Measurements from ENCODE around the gene OR4S2.

The OR4S2 gene, protein sequence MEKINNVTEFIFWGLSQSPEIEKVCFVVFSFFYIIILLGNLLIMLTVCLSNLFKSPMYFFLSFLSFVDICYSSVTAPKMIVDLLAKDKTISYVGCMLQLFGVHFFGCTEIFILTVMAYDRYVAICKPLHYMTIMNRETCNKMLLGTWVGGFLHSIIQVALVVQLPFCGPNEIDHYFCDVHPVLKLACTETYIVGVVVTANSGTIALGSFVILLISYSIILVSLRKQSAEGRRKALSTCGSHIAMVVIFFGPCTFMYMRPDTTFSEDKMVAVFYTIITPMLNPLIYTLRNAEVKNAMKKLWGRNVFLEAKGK

GRCh38 chr11:55648027-55648426 is at the start of gene OR4S2:
OR4S2 (plus strand) TSS chr11:55648327; CDS start chr11:55650904, 2,577 bp downstream.
- ATAC-seq (replicated peaks; ENCODE audit: extremely low read depth, poor library complexity, severe bottlenecking) (no peak), DNase-seq (ENCODE audit: low spot score in 2 of 2) (no peak)
- Mint-ChIP-seq H3K36me3 (ENCODE audit: insufficient read depth) (no peaks in the 10 kb centered on the region), H3K27ac (ENCODE audit: low read depth) (no peak within 1 kb of the TSS), H3K9me3 (peaks cover 17% of the 10 kb centered on the region), H3K4me1 (no peaks in the 10 kb centered on the region), H3K27me3 (no peaks in the 10 kb centered on the region), H3K4me3 (no peak within 1 kb of the TSS)

DNA sequence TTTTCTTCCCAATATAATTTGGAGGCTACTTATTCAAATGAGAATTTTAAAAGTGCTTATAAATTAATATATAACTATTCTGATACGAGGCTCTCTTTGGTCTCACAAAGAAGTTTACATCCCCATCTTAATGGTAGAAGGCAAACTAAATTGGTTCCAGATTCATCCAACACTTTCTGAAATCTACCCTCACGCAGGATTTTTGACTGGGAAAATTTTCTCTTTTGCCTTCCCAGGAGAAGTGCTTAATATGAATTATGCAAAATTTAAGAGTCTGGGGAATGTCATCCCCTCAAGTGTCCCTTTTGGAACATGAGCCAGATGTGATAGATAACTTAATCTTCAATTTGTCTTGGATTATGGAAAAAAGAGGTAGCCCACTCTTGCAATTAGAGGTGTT is 40.6 kb upstream of the OR4S2 start, which contains the start of gene OR4C11:
TSS of gene OR4C11 (minus strand) at position 101 of the 400 bp plus-strand sequence. CDS start 3,272 bp downstream, outside the sequence.
- H3K27ac Mint-ChIP-seq (ENCODE audit: low read depth): no peak within 1 kb of the TSS
- peaks cover 21% of the 10 kb centered on the region for H3K9me3 Mint-ChIP-seq
- ATAC-seq (replicated peaks; ENCODE audit: extremely low read depth, poor library complexity, severe bottlenecking) (no peak), DNase-seq (ENCODE audit: low spot score in 2 of 2) (no peak)
- H3K4me3 Mint-ChIP-seq: no peak within 1 kb of the TSS
- H3K4me1 Mint-ChIP-seq: no peaks in the 10 kb centered on the region
- H3K36me3 Mint-ChIP-seq (ENCODE audit: insufficient read depth): no peaks in the 10 kb centered on the region
- no peaks in the 10 kb centered on the region for H3K27me3 Mint-ChIP-seq

- Mint-ChIP-seq H3K27ac (ENCODE audit: low read depth) (no peak overlapping the region), H3K4me1 (no peaks in the 10 kb centered on the region), H3K4me3 (no peak overlapping the region), H3K9me3 (peaks cover 23% of the 10 kb centered on the region), H3K27me3 (no peaks in the 10 kb centered on the region), H3K36me3 (ENCODE audit: insufficient read depth) (no peaks in the 10 kb centered on the region)
- ATAC-seq (replicated peaks; ENCODE audit: extremely low read depth, poor library complexity, severe bottlenecking) (no peak), DNase-seq (ENCODE audit: low spot score in 2 of 2) (no peak)
Measured at GRCh38 chr11:55624531-55624930, 23.6 kb upstream of the OR4S2 start.

DNA sequence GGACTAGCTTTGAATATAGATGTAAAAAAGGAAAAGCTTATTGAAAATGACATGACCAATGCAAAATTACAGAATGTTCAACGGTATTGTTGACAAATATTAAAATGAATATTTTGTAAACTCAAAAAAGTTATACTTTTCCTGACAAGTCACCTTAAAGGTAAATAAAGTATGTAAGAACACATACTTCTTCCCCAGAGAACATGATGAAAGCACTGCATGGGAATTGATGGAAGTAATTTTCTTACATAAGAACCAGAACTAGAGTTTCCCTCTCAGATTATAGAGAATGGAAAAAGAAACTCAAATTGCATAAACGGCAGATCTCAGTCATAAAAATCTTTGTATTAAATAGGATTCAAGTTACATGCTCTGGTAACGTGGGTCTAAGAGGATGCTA is 13.3 kb upstream of the OR4S2 start, which contains the start of gene OR4P4:
TSS of gene OR4P4 (plus strand) at position 301 of the 400 bp plus-strand sequence.
- no peak for ATAC-seq (replicated peaks; ENCODE audit: extremely low read depth, poor library complexity, severe bottlenecking)
- Mint-ChIP-seq H3K4me3 (no peak within 1 kb of the TSS), H3K27ac (ENCODE audit: low read depth) (no peak within 1 kb of the TSS), H3K36me3 (ENCODE audit: insufficient read depth) (no peaks in the 10 kb centered on the region), H3K27me3 (no peaks in the 10 kb centered on the region), H3K9me3 (peaks cover 26% of the 10 kb centered on the region), H3K4me1 (no peaks in the 10 kb centered on the region)
- no peak for DNase-seq (ENCODE audit: low spot score in 2 of 2)

GRCh38 chr11:55652560-55652959 is 4.4 kb downstream of the OR4S2 start:
- no peaks in the 10 kb centered on the region for H3K36me3 Mint-ChIP-seq (ENCODE audit: insufficient read depth)
- no peaks in the 10 kb centered on the region for H3K27me3 Mint-ChIP-seq
- no peak overlapping the region for H3K27ac Mint-ChIP-seq (ENCODE audit: low read depth)
- no peak overlapping the region for H3K4me3 Mint-ChIP-seq
- peaks cover 18% of the 10 kb centered on the region for H3K9me3 Mint-ChIP-seq
- no peak for ATAC-seq (replicated peaks; ENCODE audit: extremely low read depth, poor library complexity, severe bottlenecking)
- no peaks in the 10 kb centered on the region for H3K4me1 Mint-ChIP-seq
- DNase-seq (ENCODE audit: low spot score in 2 of 2): no peak

- H3K27ac Mint-ChIP-seq (ENCODE audit: low read depth): no peak overlapping the region
- H3K4me1 Mint-ChIP-seq: no peaks in the 10 kb centered on the region
- H3K36me3 Mint-ChIP-seq (ENCODE audit: insufficient read depth): no peaks in the 10 kb centered on the region
- no peaks in the 10 kb centered on the region for H3K27me3 Mint-ChIP-seq
- ATAC-seq (replicated peaks; ENCODE audit: extremely low read depth, poor library complexity, severe bottlenecking): no peak
- peaks cover 19% of the 10 kb centered on the region for H3K9me3 Mint-ChIP-seq
- DNase-seq (ENCODE audit: low spot score in 2 of 2): no peak
- no peak overlapping the region for H3K4me3 Mint-ChIP-seq
Measured at GRCh38 chr11:55655096-55655495, 7.0 kb downstream of the OR4S2 start.

DNA sequence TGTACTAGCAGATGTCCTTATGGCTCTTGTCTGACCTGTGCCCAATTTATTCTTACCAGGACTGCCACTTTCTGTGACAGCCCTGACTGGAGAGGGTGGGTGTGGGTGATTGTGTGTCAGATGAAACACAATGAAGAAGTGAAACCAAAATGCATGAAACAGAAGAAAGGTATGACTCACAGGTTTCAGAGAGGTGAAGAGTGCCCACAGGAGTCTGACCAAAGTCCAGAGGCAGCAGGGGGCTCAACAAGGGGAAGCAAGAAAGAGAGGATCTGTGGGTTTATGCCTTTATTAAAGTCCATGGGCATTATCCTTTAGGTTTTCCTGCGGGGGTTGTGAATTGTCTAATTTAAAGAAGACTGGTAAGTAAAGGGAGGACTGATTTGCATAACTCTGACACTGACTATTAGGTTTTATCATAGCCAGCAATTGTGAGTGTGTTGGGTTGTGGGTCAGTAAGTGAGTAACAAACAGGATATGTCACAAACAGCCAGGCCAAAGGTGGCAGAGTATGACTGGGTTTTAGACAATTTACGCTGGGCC is 10.0 kb downstream of the OR4S2 start:
- no peak for DNase-seq (ENCODE audit: low spot score in 2 of 2)
- Mint-ChIP-seq H3K4me1 (no peaks in the 10 kb centered on the region), H3K9me3 (peaks cover 19% of the 10 kb centered on the region), H3K27me3 (no peaks in the 10 kb centered on the region), H3K4me3 (no peak overlapping the region), H3K36me3 (ENCODE audit: insufficient read depth) (no peaks in the 10 kb centered on the region), H3K27ac (ENCODE audit: low read depth) (no peak overlapping the region)
- ATAC-seq (replicated peaks; ENCODE audit: extremely low read depth, poor library complexity, severe bottlenecking): no peak

- H3K4me3 Mint-ChIP-seq: no peak overlapping the region
- no peak overlapping the region for H3K27ac Mint-ChIP-seq (ENCODE audit: low read depth)
- peaks cover 19% of the 10 kb centered on the region for H3K9me3 Mint-ChIP-seq
- H3K27me3 Mint-ChIP-seq: no peaks in the 10 kb centered on the region
- no peaks in the 10 kb centered on the region for H3K36me3 Mint-ChIP-seq (ENCODE audit: insufficient read depth)
- H3K4me1 Mint-ChIP-seq: no peaks in the 10 kb centered on the region
- no peak for DNase-seq (ENCODE audit: low spot score in 2 of 2)
- ATAC-seq (replicated peaks; ENCODE audit: extremely low read depth, poor library complexity, severe bottlenecking): no peak
Measured at GRCh38 chr11:55658608-55659007, 10.5 kb downstream of the OR4S2 start.

DNA sequence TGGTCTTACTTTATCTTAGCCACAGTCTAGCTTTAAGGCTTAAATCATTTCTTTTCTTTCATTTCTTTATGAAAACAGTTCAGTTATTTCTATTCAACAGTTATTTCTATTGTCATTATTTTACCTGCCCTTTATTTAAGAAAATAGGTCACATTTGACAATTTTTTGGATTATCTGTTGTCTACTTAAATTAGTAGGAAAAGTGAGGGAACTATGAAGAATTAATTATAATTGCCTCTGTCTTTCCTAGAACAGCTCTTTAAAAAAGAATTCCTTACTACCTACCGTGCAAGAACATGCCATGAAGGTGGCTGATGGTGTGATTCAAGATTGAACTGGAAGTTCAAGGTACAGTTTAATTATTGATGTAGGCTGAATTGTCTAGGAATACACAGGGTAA is 13.8 kb downstream of the OR4S2 start, which contains the start of gene OR4C6:
TSS of gene OR4C6 (plus strand) at position 301 of the 400 bp plus-strand sequence. CDS start 2,966 bp downstream, outside the sequence.
- no peak within 1 kb of the TSS for H3K27ac Mint-ChIP-seq (ENCODE audit: low read depth)
- H3K4me3 Mint-ChIP-seq: no peak within 1 kb of the TSS
- DNase-seq (ENCODE audit: low spot score in 2 of 2) (no peak), ATAC-seq (replicated peaks; ENCODE audit: extremely low read depth, poor library complexity, severe bottlenecking) (no peak)
- H3K36me3 Mint-ChIP-seq (ENCODE audit: insufficient read depth): no peaks in the 10 kb centered on the region
- no peaks in the 10 kb centered on the region for H3K4me1 Mint-ChIP-seq
- no peaks in the 10 kb centered on the region for H3K27me3 Mint-ChIP-seq
- peaks cover 23% of the 10 kb centered on the region for H3K9me3 Mint-ChIP-seq

DNA sequence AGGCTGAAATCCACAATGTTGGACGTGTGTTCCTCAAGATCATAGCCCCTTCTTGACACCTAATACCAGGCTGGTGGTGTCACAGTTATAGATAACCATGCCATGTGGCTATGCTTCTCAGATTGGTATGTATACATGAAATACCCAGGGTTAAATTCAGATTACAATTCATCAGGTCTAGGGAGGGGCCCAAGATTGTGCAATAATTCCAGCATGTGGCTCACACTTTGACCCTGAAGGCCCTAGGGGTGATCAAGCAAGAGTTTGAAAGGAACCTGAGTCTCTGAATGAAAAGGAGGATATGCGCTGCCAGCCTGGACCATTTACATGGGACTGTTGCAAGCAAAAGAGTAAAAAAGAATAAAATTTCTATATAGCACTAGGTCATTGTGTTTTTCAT is 21.2 kb downstream of the OR4S2 start:
- no peak overlapping the region for H3K27ac Mint-ChIP-seq (ENCODE audit: low read depth)
- no peak for DNase-seq (ENCODE audit: low spot score in 2 of 2)
- peaks cover 24% of the 10 kb centered on the region for H3K9me3 Mint-ChIP-seq
- no peak overlapping the region for H3K4me3 Mint-ChIP-seq
- ATAC-seq (replicated peaks; ENCODE audit: extremely low read depth, poor library complexity, severe bottlenecking): no peak
- no peaks in the 10 kb centered on the region for H3K27me3 Mint-ChIP-seq
- no peaks in the 10 kb centered on the region for H3K4me1 Mint-ChIP-seq
- H3K36me3 Mint-ChIP-seq (ENCODE audit: insufficient read depth): no peaks in the 10 kb centered on the region

DNA sequence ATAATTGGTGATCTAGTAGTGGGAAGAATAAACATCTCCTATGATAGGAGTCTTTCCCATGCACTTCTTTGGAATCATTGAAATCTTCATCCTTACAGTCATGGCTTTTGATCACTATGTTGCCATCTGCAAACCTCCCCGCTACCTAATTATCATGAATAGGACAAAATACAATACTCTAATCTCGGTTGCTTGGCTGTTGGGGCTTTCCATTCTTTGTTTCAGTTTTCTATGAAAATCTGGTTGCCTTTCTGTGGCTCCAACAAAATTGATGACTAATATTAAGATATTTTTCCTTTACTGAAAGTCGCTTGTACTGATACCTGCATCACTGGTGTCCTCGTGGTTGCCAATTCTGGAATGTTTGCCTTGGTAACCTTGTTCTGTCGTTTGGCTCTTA is 25.7 kb downstream of the OR4S2 start:
- Mint-ChIP-seq H3K9me3 (peaks cover 14% of the 10 kb centered on the region), H3K4me3 (no peak overlapping the region), H3K27me3 (no peaks in the 10 kb centered on the region), H3K27ac (ENCODE audit: low read depth) (no peak overlapping the region), H3K4me1 (no peaks in the 10 kb centered on the region), H3K36me3 (ENCODE audit: insufficient read depth) (no peaks in the 10 kb centered on the region)
- ATAC-seq (replicated peaks; ENCODE audit: extremely low read depth, poor library complexity, severe bottlenecking): no peak
- no peak for DNase-seq (ENCODE audit: low spot score in 2 of 2)

DNA sequence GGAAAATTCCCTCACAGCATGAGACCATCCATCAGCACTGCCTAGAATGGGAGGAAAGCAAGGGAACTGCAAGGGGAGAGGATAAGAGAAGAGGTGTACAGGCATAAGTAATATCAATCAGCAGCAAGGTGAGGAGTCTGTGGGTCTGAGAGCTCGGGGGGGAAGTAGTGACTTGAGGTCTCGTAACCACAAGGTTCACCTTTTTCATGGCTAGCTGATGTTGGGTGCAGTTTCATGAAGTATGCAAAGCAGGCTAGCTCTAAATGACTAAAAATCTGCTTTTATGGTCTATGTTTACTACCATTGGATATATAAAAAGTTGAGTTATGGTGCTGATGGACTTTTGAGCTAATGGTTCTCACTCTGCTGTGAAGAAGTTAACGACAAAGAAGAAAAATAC is 49.7 kb downstream of the OR4S2 start:
- H3K27ac Mint-ChIP-seq (ENCODE audit: low read depth): no peak overlapping the region
- peaks cover 6% of the 10 kb centered on the region for H3K9me3 Mint-ChIP-seq
- H3K27me3 Mint-ChIP-seq: no peaks in the 10 kb centered on the region
- ATAC-seq (replicated peaks; ENCODE audit: extremely low read depth, poor library complexity, severe bottlenecking) (no peak), DNase-seq (ENCODE audit: low spot score in 2 of 2) (no peak)
- no peaks in the 10 kb centered on the region for H3K4me1 Mint-ChIP-seq
- H3K36me3 Mint-ChIP-seq (ENCODE audit: insufficient read depth): no peaks in the 10 kb centered on the region
- no peak overlapping the region for H3K4me3 Mint-ChIP-seq

GRCh38 chr11:55701429-55701828 is 53.3 kb downstream of the OR4S2 start:
- Mint-ChIP-seq H3K27ac (ENCODE audit: low read depth) (no peak overlapping the region), H3K4me1 (no peaks in the 10 kb centered on the region), H3K27me3 (no peaks in the 10 kb centered on the region), H3K36me3 (ENCODE audit: insufficient read depth) (no peaks in the 10 kb centered on the region), H3K9me3 (peaks cover 26% of the 10 kb centered on the region), H3K4me3 (no peak overlapping the region)
- no peak for DNase-seq (ENCODE audit: low spot score in 2 of 2)
- ATAC-seq (replicated peaks; ENCODE audit: extremely low read depth, poor library complexity, severe bottlenecking): no peak
